WTC11 (cell line): ENCODE data around the gene KITLG.

Experiments used
- ATF3 ChIP-seq: sonication (generic); formaldehyde crosslinking; conservative IDR thresholded peaks from 2 replicates; pipeline ENCODE4 v1.8.1; 2022; ENCODE audit warnings: mild to moderate bottlenecking, missing genetic modification reagents
- CBFB ChIP-seq: sonication (generic); formaldehyde crosslinking; IDR thresholded peaks from 2 replicates; pipeline ENCODE4 v1.8.1; 2022; ENCODE audit warnings: mild to moderate bottlenecking, low read depth, missing genetic modification reagents
- CTCF ChIP-seq: fragments of 200-600 bp; IDR thresholded peaks from 2 replicates; pipeline ENCODE4 v1.8.0; 2022; ENCODE audit warnings: antibody characterized with exemption
- E2F5 ChIP-seq: sonication (generic); formaldehyde crosslinking; IDR thresholded peaks from 2 replicates; pipeline ENCODE4 v1.8.1; 2022; ENCODE audit warnings: mild to moderate bottlenecking, moderate library complexity, missing genetic modification reagents
- ETV6 ChIP-seq: sonication (generic); formaldehyde crosslinking; IDR thresholded peaks from 2 replicates; pipeline ENCODE4 v1.8.1; 2022; ENCODE audit warnings: mild to moderate bottlenecking, missing genetic modification reagents
- HMGXB4 ChIP-seq: sonication (generic); formaldehyde crosslinking; IDR thresholded peaks from 2 replicates; pipeline ENCODE4 v1.8.1; 2023; ENCODE audit warnings: mild to moderate bottlenecking, moderate library complexity, missing genetic modification reagents
- JUN ChIP-seq: sonication (generic); formaldehyde crosslinking; IDR thresholded peaks from 2 replicates; pipeline ENCODE4 v1.8.0; 2023; ENCODE audit warnings: mild to moderate bottlenecking, missing genetic modification reagents
- MAX ChIP-seq: sonication (generic); formaldehyde crosslinking; IDR thresholded peaks from 2 replicates; pipeline ENCODE4 v1.8.0; 2022; ENCODE audit warnings: mild to moderate bottlenecking, missing genetic modification reagents
- RELA ChIP-seq: sonication (generic); formaldehyde crosslinking; IDR thresholded peaks from 2 replicates; pipeline ENCODE4 v1.8.1; 2022; ENCODE audit warnings: missing genetic modification reagents, mild to moderate bottlenecking, borderline replicate concordance
- SP1 ChIP-seq: sonication (generic); formaldehyde crosslinking; conservative IDR thresholded peaks from 2 replicates; pipeline ENCODE4 v1.8.1; 2022; ENCODE audit warnings: missing genetic modification reagents
- TEAD1 ChIP-seq: sonication (generic); formaldehyde crosslinking; IDR thresholded peaks from 2 replicates; pipeline ENCODE4 v1.8.0; 2022; ENCODE audit warnings: mild to moderate bottlenecking, missing genetic modification reagents
- TP53 ChIP-seq: sonication (generic); formaldehyde crosslinking; IDR thresholded peaks from 2 replicates; pipeline ENCODE4 v1.8.1; 2023; ENCODE audit warnings: mild to moderate bottlenecking, missing genetic modification reagents
- USF2 ChIP-seq: sonication (generic); formaldehyde crosslinking; IDR thresholded peaks from 2 replicates; pipeline ENCODE4 v1.8.1; 2023; ENCODE audit warnings: mild to moderate bottlenecking, missing genetic modification reagents, moderate library complexity
- ZBTB21 ChIP-seq: sonication (generic); formaldehyde crosslinking; IDR thresholded peaks from 2 replicates; pipeline ENCODE4 v1.8.1; 2023; ENCODE audit warnings: mild to moderate bottlenecking, missing genetic modification reagents, borderline replicate concordance

- TF ChIP-seq TEAD1 (no peak), CTCF (no peak), ZBTB21 (no peak), USF2 (no peak), ATF3 (CRISPR knock-in tag) (no peak), HMGXB4 (CRISPR knock-in tag) (no peak), SP1 (CRISPR knock-in tag) (no peak), JUN (CRISPR knock-in tag) (no peak), E2F5 (CRISPR knock-in tag) (no peak), TP53 (CRISPR knock-in tag) (no peak), CBFB (CRISPR knock-in tag) (no peak), ETV6 (CRISPR knock-in tag) (no peak), RELA (no peak), MAX (CRISPR knock-in tag) (no peak)
These were observed 3.4 kb downstream of the KITLG start for GRCh38 chr12:88576866-88577265.
